ENCODE results near the gene EMILIN3.

EMILIN3 gene

DNA sequence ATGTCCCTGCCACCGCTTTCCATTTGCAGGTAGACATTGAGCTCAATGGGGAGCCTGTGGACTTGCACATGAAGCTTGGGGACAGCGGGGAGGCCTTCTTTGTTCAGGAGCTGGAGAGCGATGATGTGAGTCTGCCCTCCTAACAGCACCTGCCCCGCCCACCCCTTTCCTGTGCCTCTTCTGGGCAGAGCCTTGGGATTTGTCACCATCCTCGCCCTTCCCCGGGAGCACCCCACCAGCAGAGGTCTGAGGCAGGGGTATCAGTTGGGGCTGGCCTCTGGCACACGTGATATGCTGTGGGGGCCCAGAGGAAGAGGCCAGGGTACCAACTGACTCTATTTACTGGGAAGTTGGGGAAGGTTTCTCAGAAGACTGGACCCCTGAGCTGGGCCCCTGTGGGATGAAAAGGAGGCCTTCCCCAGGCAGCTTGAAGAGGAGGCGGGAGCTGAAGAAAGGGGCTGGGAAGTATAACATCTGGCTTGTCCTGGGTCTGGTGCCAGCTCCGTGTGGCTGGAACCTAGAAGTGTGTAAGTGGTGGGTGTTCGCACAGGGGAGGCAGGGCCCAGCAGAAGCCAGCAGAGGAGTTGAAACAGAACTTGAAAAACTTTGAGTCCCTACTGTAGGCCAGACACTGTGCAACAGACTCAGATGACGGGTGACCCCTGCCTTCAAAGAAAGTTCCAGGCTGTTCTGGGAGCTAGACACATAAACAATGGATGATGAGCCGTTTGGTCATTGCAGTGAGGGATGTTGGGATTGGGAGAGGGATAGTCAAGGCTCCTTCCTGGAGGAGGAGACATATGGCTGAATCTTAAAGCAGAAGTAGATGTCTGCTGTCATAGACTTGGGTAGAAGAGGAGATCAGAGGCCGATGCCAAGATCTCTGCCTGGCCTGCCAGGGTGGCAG is 18.8 kb downstream of the EMILIN3 start:
- no peak for DNase-seq (ENCODE audit: low read depth, low spot score)

DNA sequence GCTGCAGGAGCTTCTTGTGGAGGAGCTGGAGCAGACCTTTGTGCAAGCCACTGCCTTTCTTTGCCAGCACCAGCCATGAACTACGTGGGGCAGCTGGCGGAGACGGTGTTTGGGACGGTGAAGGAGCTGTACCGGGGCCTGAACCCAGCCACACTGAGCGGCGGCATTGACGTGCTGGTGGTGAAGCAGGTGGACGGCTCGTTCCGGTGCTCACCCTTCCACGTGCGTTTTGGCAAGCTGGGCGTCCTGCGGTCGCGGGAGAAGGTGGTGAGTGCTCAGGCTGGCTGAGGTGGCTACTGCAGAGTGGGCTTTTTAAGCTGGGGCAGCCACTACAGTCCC is 20.9 kb downstream of the EMILIN3 start:
- DNase-seq (ENCODE audit: low read depth, low spot score) = no peak

DNA sequence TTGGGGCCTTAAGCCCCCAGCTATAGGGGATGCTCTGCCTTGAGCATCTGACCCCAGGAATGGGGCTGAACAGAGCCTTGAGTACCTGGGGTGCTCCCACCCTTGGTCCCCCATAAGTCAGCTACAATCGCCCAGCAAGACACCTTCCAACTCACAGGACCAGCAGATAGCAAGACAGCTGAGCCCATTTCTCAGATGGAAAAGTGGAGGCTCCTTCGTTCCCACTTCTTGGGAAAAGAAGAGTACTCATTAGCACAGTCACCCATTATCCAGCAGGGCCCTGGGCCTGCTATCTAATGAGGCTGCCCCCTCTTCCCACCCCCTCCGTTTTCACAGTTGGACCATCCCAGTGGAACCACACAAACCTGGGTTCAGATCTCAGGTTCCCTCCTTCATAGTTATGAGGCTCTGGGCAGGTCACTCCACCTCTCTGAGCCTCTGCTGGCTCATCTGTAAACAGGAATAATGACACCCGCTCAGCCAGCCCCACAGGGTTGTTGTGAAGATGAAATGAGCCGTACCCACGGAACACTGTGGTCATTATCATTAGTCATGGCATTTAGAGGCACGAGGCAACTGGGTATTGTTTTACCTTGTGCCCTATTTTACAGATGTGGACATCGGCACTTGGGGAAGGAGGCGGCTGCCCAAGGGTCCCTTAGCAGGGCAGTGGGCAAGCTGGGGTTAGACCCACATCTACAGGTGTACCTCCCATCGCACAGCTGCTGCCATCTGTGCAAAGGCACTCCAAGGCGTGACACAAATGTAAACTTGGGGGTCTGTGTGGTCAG is 21.5 kb downstream of the EMILIN3 start:
- DNase-seq (ENCODE audit: low read depth, low spot score) = no peak

DNA sequence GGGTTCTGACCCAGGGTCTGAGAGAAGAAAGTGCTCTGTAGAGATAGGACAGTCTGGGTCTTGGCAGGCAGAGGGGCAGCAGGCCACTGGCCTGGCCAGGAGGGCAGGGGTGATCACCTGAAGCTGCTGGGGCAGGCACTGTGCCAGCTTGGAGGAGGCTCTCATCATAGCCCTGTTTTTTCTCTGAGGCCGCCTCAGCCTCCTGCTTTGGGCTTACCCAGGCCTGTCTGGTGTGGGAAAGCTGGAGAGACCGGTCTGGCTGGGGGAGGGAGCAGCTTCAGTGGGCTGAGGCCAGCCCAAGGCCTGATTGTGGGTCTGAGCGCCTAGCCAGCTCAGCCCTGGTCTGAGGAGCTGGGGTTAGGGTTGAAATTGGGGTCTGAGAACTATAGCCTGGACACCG is 22.1 kb downstream of the EMILIN3 start:
- no peak for DNase-seq (ENCODE audit: low read depth, low spot score)

DNA sequence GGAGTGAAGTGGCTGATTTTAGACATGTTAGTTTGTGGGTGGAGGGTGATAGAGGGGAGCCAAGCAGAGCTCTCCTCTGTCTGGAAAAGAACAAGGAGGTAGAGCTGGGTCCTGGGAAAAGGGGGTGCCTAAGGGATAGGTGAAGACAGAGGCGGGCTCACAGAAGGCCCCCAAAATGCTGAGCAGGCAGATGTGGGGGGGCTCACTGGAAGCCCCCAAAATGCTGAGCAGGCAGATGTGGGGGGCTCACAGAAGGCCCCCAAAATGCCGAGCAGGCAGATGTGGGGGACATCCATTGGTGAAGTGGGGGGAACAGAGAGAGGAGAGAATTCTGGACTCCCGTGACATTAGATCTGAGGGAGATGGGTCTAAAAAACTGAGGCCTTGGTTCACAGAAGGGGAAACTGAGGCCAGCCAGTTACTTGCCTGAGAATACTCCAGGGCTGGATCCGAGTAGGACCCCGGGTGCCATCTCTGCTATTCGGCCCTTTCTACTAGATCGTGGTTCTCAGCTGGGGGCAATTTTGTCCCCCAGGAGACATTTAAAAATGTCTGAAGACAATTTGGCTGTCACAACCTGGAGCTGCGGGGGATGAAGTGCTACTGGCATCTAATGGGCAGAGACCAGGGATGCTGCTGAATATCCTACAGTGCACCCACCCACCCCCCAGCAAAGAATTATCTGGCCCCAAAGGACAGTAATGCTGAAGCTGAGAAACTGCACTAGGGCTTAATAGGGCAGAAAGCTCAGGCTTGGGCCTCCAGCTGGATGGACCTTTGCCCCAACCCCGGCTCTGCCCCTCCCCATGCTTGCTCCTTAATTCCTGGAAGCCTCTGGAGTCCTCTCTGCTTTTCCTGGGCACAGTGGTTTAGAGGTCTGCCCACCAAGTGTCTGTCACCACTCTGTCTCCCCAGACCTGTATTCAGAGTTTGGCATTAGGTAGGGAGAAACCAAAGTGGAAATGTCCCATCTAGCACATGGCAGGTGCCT is 23.8 kb downstream of the EMILIN3 start:
- DNase-seq (ENCODE audit: low read depth, low spot score) = no peak

DNA sequence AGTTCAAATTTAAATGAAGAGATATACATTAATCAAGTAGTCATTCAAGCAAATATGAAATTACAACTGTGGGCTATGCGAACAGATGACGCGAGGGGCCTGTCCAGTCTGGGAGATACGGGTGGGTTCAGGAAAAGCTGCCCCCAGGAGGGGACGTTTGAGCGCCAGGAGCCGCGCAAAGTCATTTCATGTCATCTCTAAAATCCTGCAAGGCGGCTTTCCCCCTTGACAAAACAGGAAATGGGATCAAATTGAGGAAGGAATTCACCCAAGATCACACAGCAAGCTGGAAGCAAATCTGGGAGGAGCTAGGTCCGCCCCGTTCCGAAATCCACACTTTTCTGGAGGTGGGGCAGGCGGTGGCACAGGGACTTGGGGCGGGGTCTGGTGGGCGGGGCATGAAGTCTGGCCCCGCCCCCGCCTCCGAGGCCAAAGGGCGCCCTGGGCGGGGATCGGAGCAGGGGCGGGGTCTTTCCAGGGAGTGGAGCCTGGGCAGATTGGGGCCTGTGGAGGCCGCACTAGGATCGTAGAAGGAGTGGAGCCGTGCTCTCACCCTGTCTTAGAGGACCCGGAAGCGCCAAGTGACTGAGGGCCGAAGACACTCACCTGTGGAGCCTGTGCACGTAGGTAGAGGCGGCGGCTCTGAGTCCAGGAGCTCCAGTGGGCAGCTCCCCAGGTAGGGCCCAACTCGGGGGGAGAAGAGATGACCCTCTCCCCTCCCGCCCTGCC is 26.1 kb downstream of the EMILIN3 start, which contains the start of gene LPIN3:
Gene LPIN3 (plus strand): TSS at position 495 of the 729 bp plus-strand sequence. CDS start 4,983 bp downstream, outside the sequence.
- peak; percentile 13 for DNase-seq (ENCODE audit: low read depth, low spot score)

DNA sequence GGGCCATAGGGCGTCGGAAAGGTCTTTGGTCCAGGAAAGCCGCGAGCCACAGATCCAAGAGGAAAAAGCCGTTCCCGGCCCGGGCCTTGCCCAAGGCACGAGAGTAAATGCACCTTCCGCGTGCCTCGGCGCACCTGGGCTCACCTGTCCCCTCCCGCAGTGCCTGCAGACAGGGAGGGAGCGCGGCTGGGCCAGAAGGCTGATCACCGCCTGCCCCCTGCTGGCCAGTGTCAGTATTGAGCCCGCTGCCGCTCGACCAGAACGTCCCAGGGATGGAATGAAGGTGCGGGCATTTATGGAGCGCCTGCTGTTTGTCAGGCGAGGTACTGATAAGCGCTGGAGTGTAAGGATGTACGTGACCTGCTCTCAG is 26.7 kb downstream of the EMILIN3 start:
- peak; percentile 66 for DNase-seq (ENCODE audit: low read depth, low spot score)

DNA sequence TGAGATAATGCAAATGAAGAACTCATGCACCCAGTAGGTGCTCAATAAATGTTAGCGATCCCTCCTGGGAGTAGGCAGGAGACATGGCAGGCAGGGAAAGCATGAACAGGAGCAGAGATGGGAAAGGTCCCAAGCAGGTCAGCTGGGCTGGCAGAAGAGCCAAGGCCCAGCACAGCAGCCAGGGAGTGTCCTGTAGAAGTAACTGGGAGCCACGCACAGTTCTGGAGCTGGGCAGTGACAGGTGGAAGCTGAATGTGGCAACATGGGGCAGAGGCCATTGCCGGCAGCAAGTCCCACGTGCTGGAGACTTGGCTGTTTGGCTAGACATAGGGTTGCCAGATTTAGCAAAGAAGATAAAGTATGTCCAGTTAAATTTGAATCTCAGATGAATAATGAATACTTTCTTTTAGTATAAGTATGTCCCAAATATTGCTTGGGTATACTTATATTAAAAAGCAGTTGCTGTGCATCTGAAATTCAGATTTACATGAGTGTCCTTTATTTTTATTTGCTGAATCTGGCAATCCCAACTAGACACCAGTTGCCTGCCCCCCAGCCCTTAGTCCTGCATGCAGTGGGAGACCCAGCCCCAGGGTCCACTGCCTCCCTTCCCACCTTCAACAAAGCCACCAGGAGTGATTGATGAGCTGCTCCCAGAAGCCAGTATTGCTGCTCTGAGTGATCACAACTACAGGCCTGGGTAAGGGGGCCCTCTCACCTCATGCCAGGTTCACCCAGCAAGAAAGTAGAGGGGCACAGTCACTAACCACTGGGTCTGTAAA is 29.7 kb downstream of the EMILIN3 start:
- no peak for DNase-seq (ENCODE audit: low read depth, low spot score)

DNA sequence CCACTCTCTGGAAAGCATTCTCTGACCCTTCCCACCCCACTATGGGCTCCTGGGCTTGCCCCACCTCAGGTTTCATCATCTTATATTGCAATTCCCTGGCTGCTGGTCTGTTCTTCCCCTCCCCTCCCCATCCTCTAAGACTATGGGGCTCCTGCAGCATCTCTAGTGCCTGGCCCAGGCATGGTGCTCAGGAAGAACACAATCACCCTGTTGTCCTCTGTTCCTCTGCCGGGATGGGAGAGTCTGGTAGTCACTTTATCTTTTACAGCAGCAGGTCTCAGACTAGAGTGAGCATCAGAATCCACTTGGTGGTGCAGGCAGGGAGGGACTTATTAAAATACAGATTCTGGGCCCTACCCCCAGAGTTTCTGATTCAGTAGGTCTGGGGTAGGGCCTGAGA is 31.0 kb downstream of the EMILIN3 start:
- no peak for DNase-seq (ENCODE audit: low read depth, low spot score)

DNA sequence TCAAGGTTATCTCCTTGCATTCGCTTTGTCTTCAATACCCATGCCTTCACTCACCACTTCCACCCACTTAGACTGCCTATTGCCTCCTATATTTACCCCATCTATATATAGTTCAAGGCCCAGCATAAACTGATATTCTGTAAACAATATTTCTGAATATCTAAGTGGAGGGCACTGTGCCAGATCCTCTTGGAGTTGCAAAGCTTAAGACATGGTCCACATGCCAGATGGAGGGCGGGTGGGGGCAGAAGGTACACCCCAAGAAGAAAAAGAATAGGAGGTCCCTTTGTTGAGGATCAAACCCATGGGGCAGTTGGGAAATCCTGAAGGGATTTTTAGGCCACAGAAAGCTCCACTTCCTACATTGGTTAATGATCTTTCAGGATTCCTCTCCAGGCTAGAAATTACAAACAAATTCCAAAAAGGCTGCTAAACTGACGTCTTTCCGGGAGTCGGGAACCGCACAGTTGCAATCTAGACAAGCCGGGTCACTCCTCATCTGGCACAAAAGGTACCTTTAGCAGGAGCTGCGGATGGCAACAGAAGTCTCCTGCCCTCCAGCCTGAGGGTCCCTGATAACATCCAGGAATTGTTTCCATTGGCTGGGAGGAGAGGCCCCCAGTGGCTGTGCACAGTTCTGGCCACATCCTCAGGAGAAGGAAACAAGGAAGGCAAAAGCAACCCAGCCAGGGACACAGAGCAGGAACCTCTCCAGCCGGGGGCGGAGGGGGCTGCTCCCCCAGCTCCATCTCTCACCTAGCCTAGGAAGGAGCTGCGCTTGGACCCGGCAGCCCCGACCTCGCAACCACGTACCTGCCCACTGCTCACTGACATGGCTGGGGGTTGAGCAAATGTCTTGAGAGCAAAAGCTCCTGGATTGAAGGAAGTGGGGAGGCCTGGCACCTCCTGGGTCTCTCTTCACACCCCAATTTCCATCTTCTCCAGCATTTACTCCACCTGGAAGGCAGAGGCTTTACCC is 31.9 kb downstream of the EMILIN3 start:
- DNase-seq (ENCODE audit: low read depth, low spot score) = no peak

DNA sequence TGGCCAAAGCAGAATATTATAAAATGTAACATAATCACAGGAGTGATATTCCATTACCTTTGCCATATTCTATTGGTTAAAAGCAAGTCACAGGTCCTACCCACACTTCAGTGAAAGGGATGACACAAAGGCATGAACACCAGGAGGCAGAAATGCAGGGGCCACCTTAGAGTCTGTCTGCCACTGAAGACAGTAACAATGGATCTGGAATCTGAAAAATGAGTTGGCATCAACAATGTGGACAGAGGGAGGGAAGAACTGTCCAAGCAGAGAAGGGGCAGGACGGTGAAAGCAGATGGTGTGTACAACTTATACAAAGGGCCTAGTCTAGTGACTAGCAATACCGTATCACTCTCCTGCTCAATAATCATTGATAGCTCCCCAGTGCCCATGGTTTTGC is 32.6 kb downstream of the EMILIN3 start:
- no peak for DNase-seq (ENCODE audit: low read depth, low spot score)

DNA sequence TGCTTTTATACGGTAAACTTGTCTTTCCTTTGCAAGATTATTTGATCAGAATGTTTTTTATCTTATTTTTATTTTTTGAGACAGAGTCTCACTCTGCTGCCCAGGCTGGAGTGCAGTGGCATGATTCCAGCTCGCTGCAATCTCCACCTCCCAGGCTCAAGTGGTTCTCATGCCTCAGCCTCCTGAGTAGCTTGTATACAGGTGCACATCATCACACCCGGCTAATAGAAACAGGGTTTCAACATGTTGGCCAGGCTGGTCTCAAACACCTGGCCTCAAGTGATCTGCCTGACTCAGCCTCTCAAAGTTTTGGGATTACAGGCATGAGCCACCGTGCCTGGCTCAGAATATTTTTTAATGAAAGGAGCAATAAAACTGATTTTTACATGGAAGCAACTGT is 34.9 kb downstream of the EMILIN3 start:
- no peak for DNase-seq (ENCODE audit: low read depth, low spot score)

DNA sequence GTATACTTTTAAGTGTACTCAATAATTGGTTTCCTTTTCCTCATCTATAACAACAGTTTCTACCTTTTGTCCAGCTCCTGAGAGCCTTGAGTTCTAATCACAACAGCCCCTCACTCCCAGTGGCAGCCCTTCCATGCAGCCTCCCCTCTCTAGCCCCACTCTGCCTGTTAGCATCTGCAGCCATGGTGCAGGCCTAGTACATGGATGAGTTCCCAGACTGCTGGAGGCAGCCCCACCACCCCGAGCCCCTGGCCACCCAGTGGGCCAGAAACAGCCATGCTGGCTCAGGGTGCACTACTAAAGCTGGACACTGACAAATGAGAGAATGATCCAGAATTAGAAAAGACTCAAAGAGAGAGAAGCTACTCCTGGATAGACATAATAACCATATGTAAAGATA is 35.7 kb downstream of the EMILIN3 start:
- DNase-seq (ENCODE audit: low read depth, low spot score) = no peak

DNA sequence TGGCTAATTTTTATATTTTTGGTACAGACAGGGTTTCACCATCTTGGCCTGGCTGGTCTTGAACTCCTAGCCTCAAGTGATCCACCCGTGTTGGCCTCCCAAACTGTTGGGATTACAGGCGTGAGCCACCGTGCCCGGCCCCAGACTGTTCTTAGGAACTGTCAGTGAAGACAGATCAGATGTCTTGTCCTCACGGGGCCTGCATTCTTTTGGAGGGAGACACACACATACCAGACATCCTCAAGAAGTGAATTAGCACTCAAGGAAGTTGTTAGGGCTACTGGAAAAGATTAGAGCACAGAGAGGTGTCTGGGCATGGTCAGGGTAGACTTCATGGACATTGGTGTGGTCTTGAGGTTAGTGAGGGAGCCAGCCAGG is 36.3 kb downstream of the EMILIN3 start:
- DNase-seq (ENCODE audit: low read depth, low spot score) = no peak

DNA sequence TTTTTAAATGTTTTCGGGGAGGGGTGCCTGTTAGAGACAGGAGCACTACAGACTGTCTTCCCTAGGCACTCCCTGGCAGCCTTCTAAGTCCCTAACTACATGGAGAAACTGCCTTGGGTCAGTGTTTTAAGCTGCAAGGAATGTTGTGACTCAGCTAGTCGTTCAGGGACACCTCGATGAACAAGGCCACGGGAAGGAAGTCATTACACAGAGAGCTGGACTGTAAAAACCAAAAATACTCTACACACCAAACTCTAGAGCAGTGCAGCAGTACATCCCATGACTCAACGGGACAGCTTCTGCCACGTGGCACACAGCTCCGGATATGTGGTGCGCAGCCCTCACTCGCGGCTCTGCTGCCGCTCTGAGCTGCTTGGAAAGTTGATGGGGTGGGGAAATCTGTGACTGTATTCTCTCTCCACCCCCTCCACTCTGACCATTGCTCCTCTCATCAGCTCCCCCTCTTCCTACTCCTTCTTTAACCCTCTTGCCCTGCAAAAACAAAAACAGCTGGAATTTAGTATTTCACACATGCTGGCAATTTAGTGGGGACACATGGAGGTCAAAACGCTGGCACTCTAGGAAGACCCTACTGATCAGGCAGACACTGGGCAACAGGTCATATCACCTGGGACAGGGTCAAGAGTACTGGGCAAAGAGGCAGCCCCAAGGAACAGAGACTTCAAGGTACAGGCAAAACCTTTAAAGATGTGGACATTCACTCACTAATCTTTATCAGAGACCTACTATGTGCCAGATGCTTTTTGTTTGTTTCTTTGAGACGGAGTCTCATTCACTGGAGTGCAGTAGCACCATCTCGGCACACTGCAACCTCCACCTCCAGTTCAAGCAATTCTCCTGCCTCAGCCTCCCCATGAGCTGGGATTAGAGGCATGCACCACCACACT is 36.9 kb downstream of the EMILIN3 start:
- no peak for DNase-seq (ENCODE audit: low read depth, low spot score)

DNA sequence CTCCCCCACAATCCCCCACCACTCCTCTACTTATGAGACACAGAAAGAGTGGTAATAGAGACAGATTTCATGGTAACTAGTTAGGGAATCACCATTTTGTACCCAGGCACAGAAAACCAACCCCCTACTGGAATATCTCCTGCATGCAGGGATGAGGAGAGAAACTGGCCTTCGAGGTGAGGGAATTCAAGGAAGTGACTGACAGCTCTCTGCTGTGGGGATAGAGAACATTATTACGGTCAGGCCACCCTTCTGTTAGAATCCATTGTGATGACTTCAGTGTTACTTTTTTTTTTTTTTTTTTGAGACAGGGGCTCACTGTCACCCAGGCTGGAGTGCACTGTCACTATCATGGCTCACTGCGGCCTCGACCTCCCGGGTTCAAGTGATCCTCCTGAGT is 39.4 kb downstream of the EMILIN3 start:
- no peak for DNase-seq (ENCODE audit: low read depth, low spot score)

DNA sequence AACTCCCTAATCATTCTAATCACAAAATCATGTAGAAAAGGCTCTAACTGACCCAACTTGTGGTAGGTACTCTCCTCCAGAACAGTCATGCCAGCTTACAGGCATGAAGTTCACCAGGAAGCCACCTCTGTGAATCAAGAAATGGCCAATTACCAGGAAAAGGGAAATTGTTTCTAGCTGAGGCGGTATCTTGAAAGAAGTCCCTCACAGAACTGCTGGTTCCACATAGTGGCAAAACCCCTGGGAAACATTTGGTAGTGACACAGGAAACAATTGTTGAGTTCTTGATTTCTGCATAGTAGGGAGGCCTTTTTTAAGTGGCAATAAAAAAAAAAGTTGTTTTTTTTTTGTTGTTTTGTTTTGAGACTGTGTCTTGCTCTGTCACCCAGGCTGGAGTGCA is 45.6 kb downstream of the EMILIN3 start:
- DNase-seq (ENCODE audit: low read depth, low spot score) = no peak

DNA sequence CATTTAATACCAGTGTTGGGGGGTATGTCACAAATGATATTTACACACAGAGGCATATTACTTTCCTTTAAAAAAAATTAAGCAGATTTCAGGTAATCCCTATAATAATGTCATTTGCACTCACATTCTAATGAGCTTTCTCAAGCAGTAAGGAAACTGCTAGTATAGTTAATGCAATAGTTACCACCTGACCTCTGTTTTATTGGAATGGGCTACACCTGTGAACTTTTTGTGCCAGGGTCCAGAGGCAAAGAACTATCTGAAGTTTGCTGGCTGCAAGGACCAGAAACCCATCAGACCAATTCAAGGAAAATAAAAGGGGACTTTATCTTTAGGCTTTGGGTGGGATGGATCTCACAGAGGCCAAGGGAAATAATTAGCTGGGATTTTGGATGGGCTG is 46.2 kb downstream of the EMILIN3 start:
- DNase-seq (ENCODE audit: low read depth, low spot score) = no peak
